ENCODE measurements around the gene NUB1.

Gene NUB1

DNA sequence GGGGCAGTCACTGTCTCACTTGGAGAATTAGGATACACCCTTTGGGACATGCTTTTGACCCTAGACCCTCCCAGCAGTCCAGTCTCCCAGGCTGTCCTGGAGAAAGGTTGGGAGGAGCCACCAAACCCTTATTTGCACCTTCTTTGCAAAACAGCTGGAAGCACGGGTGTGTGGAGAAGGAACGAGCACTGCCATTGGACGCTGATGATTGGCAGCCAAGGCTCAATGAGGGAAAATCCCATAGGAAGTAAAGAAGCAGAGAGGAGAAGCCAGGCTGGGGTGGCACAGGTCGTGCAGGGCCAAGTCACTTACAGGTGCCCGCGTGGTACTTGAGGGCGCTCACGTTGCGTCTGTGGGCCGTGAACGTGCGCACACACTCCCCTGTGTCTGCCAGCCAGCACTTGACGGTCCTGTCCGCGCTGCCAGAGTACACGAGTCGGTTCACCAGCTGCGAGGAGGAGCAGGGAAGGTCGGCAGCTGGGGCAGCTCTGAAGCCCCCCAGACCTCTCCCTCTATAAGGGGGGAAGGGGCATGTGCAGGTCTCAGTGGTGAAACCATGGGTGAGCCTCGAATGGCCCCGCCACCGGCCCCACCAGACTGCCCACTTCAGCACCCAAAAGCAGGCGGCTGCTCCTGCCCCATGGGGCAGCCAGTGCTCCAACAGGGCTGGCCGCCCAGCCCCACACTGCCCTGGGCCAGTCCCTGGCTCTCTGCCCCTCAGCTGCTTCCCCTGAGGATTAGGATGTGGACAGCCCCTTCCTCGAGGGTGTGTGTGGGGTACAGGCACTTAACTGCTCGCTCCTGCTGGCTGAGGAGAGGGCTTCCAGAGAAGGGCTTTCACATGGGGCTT is 43.4 kb downstream of the NUB1 start:
- DNase-seq (ENCODE audit: low read depth, low spot score), result no peak
- no peak overlapping the region for H3K4me3 ChIP-seq (ENCODE audit: low read length)

DNA sequence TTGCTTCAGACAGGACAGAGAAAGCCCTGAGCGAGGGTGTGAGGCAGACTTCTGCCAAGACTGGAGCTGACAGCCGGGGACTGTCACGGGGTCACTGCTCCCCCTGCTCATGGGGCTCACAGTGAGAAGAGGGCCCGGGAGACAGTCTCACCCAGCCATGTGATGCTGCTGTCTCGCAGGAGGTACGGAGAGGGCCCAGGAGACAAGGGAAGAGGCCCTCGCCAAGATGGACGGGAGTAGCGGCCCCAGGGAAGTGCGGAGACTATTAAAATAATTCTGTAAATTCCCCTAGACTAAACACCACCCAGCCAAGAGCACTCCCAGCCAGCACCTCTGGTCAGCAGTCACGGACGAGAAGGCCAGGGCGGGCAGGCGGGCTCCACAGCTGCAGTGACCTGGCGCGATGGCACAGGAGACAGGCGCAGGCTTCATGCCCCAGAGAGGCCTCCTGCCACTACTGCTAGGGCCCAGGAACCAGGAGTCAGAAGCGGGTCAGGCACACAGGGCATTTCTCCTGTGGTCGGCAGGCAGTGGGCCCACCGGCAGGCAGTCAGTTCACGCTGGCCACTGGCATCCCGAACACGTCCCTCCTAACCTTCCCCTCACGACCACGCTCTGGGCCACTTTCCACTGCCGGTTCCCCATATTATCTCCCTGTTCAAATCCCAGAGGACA is 44.2 kb downstream of the NUB1 start:
- no peak overlapping the region for H3K4me3 ChIP-seq (ENCODE audit: low read length)

DNA sequence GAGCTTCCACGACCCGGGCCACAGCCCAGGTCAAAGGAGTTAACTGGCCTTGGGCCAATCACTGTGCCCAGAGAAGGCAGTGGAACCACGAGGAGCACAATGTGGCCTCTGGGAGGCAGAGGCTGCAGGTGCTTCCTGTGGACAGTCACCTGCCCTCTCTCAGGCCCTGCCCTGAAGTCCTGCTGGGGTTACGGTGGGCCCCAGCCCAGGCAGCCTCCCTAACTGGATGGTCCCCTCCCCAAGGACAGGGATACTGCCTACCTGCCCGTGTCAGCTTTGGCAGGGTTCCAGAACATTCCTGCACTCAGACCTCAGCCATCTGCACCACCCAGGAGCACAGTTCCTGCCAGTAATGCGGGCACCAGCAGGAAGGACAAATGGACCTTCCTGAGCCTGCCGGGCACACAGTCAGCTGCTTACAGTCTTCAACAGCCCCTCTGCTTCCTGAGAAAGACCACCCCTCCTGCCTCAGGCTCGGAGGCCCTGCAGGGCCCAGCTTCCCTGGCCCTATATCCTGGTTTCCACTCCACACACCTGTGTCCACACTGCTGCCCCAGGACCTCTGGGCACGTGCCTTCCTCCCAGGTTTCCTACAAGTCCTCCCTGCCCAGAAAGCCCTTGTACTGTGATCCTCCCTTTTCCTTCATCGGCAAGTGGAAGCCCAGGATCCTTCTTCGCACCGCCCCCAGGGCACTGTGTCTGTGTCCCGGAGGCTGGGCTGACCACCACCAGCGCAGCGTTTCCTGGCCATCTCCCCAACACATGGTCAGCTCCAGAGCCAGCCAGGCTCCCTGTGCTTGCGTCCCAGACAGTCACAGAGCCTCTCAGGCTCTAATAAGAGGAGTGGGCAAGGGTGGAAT is 44.9 kb downstream of the NUB1 start:
- no peak overlapping the region for H3K4me3 ChIP-seq (ENCODE audit: low read length)
- no peak for DNase-seq (ENCODE audit: low read depth, low spot score)

More for the DNA sequence above, 44.2 kb downstream of the NUB1 start:
- no peak for DNase-seq (ENCODE audit: low read depth, low spot score)

DNA sequence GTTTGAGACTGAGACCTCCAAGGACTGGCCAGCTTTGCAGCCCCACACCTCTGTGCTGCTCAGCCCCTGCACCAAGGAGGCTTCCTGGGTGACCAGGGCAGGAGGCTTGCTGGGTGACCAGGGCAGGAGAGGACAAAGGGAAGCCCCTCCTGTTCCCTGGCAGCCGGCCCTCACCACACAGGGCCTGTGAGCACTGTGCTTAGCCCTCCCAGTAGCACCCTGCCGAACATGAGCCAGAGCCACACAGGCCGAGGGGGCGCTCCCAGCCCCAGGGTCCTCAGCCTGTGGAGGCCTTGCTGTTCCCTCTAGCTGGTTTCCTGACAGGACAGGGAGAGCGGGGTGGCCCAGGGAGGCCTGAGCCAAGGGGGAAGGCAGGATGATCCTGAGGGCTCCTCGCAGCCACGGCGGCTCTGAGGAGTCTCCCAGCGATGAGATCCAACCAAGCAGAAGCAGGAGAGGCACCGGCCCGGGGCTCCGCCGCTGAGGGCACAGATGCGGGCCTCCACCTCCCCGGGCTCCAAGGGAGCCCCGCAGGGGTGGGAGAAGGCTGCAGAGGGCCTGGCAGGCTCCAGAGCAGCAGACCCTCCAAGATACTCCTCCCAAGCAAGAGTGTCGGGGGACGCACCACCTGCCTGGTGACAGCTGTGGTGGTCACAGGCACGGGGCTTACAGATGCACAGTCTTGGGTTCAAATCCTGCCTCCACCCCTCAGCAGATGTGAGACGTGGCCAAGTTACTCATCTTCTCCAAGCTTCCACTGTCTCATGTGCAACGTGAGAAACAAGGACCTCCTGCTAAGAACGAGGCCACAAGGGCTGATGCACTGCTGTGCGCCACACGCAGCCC is 45.8 kb downstream of the NUB1 start:
- no peak overlapping the region for H3K4me3 ChIP-seq (ENCODE audit: low read length)
- no peak for DNase-seq (ENCODE audit: low read depth, low spot score)

DNA sequence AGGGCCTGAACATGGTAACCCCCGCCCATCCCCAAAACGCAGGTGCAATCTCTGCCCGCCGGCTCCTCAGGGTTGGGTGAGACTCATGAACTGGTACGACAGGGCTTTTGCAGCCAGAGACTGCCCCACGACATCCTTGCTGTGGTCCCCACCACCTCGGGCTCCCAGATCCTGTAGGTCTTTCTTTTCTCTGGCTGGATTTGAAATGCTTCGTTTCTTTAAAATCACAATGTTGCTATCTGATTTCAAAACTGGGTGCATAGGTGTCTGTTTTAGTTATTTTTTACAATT is 46.3 kb downstream of the NUB1 start:
- no peak overlapping the region for H3K4me3 ChIP-seq (ENCODE audit: low read length)
- no peak for DNase-seq (ENCODE audit: low read depth, low spot score)

DNA sequence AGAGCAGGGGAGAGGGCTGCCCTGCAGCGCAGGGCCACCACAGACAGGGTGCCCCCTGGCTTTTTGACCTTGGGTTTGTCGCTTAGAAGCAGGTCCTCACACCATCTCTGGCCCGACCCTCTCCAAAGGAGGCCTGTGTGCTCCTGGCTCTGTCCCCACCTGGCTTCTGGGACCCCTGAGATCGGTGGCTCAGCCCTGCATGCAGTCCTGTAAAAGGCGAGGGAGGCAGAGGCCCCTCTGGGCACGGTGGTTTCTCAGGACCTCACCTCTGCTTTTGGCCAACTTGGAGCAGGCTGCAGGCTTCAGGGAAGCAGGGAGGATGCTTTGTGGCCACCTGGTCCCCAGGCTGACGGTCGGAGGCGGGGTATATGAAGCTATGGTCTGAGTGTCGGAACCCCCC is 46.8 kb downstream of the NUB1 start:
- DNase-seq (ENCODE audit: low read depth, low spot score), result no peak
- H3K4me3 ChIP-seq (ENCODE audit: low read length), result no peak overlapping the region

DNA sequence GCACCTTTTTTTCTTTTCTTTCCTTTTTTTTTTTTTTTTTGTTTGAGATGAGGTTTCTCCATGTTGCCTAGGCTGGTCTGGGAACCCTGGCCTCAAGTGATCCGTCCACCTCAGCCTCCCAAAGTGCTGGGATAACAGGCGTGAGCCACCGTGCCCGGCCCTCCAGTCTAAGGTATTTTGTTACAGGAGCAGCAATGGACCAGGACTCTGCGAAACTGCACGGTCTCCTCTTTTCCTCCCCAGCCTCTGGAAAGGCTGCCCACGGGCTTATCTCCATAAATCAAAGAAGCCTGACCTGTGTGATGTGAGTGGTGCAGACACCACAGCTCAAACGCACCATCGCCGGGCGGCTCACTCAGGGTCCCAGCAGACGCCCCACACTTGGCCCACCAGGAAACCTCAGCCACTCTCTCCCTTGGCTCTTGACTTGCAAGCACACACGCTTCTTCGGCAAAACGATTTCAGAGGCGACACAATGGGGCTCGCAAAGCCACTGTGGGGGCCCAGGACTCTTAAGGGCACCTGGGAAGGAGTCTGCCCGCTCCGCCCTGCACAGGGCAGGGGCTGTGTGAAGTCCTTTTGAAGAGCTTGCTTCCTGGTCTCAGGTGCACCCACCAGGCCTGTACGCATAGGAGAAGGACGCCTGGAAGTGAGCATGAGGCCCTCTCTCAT is 47.6 kb downstream of the NUB1 start:
- DNase-seq (ENCODE audit: low read depth, low spot score), result no peak
- no peak overlapping the region for H3K4me3 ChIP-seq (ENCODE audit: low read length)

DNA sequence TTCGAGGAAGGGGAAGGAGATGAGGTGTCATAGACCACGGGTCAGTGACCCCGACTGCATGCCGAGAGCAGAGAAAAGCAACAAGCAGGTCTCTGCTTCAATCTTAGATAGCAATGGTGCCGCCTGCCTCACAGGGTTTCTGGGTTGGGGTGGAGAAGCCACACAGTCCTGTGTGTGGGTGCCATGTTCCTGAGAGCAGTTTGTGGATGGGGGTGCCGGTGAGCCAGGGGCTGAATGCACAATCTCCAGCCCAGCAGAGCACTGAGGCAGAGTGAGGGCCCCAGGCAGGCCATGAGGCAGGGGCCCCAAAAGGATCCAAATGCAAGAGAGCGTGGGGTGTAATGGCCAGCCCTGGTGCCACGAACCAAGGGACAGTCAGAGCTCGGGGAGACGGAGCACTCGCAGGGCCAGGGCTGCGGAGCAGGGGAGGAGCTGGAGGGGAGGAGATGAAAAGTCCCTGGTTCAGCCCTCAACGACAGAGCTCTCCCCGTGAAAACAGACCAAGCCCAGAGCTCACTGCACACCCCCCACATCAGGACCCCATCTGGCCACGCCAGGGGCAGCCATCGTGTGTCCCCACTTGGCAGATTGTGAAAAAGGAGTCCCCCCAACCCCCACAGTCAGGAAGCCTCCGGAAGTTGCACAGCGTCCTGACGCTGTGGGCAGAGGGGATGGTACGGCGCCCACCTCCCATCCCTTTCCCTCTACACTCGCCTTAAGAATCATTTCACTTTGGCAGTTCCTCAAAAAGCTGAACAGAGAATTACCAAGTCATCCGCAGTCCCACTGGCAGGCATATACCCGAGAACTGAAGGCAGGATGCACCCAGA is 48.4 kb downstream of the NUB1 start:
- DNase-seq (ENCODE audit: low read depth, low spot score), result no peak
- H3K4me3 ChIP-seq (ENCODE audit: low read length), result no peak overlapping the region

DNA sequence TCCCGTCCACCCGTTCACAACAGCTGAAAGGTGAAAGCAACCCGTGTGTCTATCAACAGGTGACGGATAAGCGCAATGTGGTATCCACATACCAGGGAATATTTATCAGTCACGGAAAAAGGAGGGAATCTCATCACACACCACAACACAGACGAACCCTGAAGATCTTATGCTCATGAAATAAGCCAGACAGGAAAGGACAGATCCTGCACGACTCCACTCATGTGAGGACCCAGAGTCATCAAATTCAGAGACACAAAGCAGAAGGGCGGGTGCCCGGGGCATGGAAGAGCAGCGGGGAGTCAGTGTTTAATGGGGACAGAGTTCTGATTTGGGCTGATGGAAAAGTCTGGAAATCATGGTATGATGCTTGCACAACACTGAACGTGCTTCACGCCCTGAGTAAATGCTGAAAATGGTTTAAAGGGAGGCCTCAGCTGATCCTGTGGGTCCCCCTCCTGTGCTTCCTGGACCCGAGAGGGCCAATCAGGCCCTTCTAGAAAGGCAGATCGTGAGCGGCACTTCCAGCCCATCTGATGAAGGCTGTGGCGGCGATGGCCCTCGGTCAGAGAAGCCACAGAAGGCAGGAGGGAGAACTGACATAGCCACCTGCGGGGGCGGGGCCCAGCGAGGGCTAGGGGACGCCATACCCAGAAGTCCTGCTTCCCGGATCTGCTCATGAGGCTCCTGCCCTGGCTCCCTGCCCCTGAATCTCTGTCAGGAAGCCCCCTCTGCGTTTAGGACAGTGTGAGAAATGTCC is 49.2 kb downstream of the NUB1 start:
- H3K4me3 ChIP-seq (ENCODE audit: low read length), result no peak overlapping the region
- no peak for DNase-seq (ENCODE audit: low read depth, low spot score)

DNA sequence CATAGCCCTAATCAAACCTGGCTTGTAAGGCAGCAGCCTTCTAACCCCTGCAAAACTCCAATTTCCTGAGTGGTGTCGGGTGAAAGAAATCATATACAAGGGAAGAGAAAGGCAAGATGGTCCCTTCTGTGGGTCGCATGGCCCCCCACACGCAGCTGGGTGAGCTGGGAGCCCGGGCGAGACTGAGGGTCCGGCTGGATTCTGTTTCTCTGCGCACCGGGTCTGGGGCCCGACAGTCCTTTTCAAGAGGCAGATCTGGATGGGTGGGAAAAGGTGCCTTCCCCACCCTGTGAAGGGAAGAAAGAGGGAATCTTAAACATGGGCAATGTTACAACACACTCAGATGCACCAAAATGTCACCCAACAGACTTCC is 49.7 kb downstream of the NUB1 start:
- no peak overlapping the region for H3K4me3 ChIP-seq (ENCODE audit: low read length)
- DNase-seq (ENCODE audit: low read depth, low spot score), result no peak

DNA sequence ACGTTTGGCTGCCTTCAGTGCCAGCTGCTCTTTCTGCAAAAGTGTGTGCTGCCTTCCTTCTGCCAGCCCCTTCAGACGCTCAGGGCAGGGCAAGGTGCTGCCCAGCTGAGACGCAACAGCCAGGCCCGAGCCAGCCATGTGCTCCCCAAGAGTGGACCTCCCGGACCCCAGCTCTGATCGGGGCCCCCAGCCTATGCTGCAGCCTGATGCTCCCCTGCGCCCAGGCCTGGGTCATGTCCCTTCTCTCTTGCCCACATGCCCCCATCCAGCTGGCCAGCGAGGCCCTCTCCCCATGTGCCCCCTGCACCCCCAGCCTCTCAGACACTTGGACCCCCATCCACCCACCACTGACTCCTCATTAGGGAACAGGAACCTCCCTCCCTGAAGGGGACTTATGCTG is 50.4 kb downstream of the NUB1 start:
- no peak overlapping the region for H3K4me3 ChIP-seq (ENCODE audit: low read length)
- no peak for DNase-seq (ENCODE audit: low read depth, low spot score)

DNA sequence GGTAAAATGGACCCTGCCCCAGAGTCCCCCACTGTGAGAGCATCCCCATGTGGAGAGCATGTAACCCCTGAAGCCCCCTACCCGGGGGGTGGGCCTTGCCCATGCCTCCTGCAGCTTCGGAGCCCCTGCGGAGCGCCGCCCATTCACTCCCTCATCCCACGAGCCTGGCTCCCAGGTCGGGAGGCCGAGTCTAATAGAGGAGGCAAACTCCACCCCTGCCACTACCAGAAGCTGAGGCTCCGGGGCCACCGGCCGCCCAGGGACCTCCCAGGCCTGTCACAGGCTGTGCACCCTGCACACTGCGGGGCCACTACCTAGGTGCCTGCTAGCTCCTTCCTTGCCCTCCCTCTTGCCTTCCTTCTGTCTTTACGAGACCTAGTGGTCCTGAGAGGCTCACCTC is 50.8 kb downstream of the NUB1 start:
- H3K4me3 ChIP-seq (ENCODE audit: low read length), result no peak overlapping the region
- no peak for DNase-seq (ENCODE audit: low read depth, low spot score)

DNA sequence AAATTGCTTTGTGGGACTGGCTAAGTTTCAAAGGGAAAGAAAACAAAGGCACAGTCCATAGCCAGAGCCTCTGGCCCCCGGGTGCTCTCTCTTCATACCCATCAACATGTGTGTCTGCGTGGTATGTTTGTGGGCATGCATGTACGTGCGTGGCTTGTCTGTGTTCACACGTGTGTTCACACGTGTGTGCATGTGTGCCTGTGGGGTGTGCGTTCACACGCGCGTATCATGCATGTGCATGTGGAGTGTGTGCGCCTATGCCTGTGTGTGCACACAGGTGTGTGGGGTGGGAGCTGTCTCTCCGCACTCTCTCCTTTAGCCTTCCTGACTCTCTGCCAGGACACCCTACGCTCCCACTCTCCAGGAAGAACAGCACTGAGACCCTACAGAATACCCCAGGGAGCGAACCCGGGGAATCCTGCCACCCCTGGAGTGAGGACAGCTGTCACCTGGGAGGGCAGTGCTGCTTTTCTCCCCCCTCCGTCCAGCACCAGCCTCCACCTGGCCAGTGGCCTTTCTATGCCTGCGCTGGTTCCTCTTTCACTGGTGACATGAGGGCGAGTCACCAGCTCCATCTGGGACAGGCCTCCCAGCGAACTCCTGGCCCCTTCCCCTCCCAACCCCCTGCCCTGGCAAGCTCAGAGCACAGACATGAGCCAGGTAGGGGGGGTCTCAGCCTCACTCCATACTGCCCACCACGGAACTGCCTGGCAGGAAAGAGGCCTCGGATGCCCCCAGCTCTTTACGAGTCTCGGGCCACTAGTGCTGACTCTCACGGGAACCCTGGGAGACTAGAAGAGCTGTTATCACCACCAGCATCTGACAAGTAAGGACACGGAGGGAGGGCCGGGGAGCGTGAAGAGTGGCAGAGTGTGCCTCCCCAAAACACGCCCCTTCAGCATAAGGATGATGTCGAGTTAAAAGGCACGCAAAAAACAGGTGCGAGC is 51.7 kb downstream of the NUB1 start:
- DNase-seq (ENCODE audit: low read depth, low spot score), result no peak
- no peak overlapping the region for H3K4me3 ChIP-seq (ENCODE audit: low read length)

DNA sequence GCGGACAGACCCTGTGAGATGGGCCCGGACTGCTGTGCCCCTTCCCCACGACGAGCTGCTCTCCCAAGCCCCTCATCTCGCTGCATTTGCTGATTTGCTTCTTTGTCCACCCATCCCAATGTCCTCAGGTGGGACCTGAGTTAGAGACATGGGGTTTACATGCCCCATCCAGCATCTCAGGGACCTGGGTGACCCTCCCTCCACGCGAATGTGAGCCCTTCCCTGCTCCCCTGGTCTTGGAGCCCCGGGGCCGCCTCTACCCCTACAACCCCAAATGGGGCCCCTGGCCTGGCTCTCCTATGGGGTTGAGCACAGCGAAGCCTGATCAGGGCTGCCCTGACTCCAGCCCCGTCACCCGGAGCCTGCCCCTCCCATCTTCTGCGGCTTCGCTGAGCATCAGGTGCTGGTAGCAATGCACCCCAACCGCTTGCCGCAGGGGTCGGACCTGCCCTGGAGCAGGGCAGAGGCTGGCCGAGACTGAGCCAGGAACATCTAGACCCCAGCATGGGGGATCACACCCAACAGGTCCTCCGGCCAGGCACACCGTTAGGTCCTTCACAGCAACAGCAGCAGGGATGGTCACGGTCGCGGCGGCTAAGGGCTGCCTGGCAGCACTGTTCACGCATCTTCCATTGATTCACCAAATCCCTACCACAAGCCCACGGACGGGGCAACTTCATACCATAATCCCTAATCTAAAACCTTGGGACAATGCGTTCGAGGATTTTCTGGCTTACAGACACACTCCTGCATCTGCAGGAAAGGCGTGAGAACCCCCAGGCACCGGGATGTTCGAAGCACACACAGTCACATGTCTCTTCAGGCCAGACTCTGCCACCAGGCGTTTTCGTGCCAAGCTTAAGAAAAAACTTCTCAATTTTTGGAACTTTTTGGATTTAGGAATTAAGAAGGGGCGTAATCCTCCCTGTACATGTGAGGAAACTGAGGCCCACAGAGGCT is 52.7 kb downstream of the NUB1 start:
- no peak overlapping the region for H3K4me3 ChIP-seq (ENCODE audit: low read length)
- no peak for DNase-seq (ENCODE audit: low read depth, low spot score)

DNA sequence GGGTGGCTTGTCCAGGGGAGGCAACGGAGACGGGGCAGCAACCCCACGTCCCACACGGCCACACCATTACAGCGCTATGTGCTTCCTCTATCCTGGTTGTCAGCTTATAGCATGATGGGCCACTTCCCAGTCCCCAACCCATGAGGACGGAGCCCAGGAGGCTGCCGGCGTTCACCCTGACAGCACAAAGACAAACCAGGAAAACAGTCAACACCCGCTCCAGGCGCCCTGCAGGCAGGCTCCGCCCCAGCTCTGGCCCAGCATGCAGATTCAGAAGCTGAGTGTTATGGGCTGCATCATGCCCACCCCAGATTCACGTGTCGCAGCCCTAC is 53.4 kb downstream of the NUB1 start:
- no peak overlapping the region for H3K4me3 ChIP-seq (ENCODE audit: low read length)
- DNase-seq (ENCODE audit: low read depth, low spot score), result no peak
